VCaP (cell line): ENCODE results near the gene SLC43A2.

ENCODE experiments used
- H3K27ac ChIP-seq: fragments of 450-650 bp; 2 replicates; pipeline ENCODE4 v1.5.1; 2017
- TF ChIP-seq, protein P1 (sequence below): fragments of 450-650 bp; conservative IDR thresholded peaks from 2 replicates; pipeline ENCODE4 v1.5.1; 2017; ENCODE audit warnings: mild to moderate bottlenecking, moderate library complexity

The SLC43A2 gene

DNA sequence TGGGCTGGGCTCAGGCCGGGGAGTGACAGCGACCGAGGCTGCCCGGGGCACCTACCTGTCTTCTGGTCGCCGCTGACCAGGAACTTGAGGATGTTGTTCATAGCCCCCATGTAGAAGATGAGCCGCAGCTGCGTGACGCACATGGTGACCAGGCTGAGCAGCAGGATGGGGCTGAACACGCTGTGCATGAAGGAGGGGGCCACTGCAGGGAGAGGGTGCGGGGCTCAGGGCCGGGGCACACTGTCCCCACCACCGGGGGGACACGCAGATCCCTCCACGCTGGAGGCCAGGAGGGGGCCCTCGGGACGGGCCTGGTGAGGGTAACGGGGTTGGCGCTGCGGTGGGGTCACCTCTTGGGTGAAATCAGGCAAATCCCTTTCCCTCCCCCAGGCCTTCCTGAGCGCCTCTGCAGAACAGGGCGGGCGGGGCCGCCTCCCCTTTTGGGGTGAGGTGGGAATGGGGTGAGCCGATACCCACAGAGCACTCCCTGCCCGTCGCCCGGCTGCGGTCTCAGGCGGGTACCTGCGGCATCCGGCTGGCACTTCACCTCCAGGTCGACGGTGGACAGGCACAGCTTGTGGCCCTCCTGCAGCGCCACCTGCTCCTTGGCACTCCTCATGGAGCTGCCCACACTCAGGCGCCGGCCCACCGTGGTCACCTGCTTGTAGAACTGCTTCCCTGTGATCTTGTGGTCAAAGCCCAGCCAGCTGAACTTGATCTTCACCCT, 37.7 kb downstream of the SLC43A2 start:
- TF ChIP-seq, protein P1, sequence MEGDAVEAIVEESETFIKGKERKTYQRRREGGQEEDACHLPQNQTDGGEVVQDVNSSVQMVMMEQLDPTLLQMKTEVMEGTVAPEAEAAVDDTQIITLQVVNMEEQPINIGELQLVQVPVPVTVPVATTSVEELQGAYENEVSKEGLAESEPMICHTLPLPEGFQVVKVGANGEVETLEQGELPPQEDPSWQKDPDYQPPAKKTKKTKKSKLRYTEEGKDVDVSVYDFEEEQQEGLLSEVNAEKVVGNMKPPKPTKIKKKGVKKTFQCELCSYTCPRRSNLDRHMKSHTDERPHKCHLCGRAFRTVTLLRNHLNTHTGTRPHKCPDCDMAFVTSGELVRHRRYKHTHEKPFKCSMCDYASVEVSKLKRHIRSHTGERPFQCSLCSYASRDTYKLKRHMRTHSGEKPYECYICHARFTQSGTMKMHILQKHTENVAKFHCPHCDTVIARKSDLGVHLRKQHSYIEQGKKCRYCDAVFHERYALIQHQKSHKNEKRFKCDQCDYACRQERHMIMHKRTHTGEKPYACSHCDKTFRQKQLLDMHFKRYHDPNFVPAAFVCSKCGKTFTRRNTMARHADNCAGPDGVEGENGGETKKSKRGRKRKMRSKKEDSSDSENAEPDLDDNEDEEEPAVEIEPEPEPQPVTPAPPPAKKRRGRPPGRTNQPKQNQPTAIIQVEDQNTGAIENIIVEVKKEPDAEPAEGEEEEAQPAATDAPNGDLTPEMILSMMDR = no peak
- no peak overlapping the region; the same call in 1 of the 2 replicates for H3K27ac ChIP-seq

DNA sequence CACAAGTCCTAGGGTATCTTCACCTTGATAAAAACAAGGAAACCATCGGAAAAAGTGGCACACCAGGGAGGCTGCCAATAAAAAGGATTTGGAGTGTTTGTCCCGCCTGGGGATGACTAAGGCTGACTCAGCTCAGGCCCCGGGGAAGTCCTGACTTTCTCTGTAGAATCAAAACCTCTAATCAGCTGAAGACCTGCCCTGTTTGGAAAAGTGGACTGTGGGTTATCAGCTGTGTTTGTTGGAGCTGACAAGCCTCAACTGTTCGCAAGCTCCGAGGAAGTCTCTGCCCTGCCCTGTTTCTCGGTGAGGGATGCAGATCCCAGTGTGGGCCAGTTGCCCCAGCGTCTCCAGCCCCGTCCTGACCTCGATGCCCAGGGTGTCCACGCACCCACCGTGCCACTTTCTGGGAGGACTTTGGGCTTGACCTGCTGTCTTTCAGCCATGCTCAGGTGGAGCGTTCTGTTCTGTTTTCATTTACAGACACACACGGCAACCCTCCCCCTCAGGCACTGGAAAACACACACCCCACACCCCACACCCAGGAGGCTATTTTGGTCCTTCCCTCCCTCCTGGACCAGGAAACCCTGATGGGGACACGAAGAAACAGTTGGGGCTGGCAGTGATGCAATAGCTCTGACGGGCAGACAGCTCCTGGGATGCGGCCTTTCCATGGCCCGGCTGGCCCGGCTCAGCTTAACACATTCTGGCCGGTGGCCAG, 38.4 kb downstream of the SLC43A2 start:
- TF ChIP-seq, protein P1 = no peak
- H3K27ac ChIP-seq = no peak overlapping the region; the same call in 1 of the 2 replicates

DNA sequence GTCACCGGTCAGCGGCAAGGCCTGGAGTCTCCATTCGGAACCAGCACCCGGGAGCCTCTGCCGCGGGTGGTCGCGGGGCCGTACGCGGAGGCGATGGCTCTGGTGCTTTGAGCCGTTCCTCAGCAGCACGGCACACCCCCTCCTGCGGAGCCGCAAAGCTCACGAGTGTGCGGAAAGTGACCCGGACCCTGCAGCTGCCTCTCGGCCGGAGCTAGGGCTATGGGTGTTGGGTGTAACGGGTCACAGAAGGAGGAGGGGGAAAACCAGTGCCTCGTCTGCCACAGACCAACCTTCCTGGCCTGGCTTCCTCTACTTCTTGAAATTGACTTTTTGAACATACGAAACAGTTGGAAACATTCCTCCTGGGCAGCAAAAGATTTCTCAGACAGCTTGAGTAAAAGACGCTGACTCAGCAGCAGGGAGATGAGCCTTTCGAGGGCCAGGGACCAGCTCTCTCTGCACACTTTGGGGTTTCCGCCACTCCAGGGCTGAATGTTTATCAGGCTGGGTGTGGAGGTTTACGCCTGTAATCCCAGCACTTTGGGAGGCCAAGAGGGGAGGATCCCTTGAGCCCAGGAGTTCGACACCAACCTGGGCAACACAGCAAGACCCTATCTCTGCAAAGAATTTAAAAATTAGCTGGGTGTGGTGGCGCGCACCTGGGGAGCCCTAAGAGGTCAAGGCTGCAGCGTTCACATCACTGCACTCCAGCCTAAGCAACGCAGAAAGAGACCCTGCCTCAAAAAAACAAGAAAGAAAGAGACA, 39.6 kb downstream of the SLC43A2 start:
- TF ChIP-seq, protein P1 = no peak
- H3K27ac ChIP-seq = no peak overlapping the region

DNA sequence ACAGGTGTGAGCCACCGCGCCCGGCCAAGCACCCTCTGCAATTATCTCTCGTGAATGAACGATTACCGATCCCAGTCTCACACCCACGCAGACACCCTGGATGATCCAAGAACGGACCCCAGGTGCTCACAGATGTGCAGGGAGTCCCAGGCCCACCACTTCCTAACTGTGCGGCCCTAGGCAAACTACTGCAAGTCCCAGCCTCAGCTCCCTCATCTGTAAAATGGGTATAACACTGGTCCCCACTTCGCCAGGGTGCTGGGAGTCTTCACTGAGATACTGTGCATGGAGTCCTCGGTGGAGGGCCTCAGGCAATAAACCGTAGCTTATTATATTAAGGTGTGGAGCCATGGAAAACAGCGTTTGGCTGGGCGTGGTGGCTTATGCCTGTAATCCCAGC, 44.5 kb downstream of the SLC43A2 start:
- no peak overlapping the region; the same call in 1 of the 2 replicates for H3K27ac ChIP-seq
- TF ChIP-seq, protein P1 = no peak

DNA sequence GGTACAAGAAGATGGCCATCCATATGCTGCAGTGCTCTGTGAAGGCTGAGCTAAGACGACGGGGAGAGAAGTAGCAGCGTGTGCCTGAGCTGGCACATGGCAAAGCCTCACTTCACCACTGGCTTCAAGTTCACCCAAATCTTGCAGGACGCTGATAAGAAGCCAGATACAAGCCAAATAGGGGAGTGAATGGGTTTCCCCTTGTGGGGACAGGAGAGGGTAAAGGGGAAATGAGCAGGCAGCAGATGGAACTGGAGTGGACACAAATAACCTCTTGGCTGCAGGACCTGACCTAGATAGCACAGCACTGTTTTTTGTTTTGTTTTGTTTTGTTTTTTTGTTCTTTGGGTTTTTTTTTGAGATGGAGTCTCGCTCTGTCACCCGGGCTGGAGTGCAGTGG, 45.1 kb downstream of the SLC43A2 start:
- TF ChIP-seq, protein P1 = no peak

DNA sequence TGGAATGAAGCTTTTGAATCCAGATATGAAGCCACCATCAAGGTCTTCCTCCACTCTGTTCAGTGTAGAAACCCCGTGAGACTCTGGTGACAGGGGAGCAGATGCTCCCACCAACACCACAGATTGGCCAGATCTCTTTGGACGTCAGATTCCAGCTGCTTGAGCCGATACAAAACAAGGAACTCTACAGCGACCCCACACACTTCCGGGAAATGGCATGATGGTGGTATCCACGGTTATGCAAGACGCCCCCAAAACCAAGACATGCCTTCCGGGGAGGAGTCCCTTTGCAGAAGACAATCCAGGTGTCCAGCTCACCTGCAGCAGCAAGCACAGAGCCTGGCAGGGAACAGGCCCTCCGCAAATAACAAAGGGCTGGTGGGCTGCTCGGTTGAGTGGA, 46.3 kb downstream of the SLC43A2 start:
- TF ChIP-seq, protein P1 = no peak
- H3K27ac ChIP-seq = no peak overlapping the region

More for the DNA sequence above, 45.1 kb downstream of the SLC43A2 start:
- H3K27ac ChIP-seq = no peak overlapping the region; the same call in 1 of the 2 replicates

DNA sequence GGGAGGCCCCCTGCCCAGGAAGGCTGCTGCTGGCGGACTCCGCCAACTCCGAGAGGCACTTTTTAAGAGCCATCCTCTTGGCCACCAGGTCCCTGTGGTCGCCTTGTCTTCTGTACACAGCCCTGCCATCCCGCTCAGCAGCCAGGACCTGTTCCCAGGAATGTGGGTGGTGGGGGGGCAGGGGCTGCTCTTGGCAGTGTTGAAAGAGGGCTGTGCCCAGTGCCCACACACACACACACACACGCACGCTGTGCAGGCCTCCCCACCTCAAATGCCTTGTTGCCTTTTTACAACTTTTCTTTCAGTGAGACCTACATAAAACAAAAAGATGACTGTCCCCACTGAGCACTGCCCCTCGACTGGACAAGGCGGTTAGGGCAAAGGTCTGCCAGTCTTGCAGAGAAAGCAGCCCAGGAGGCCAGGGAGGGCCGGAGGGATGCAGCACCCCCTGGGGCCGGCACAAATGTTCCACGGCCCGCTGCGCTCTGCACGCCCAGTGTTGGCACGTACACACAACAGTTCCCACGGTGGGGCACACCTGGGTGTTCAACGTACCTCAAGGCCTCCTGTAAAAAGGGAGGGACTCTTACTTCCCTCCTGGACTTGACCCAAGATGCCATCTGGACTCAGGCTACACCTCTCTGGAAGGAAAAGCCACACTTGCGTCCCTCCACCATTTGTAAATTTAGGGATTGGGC, 47.5 kb downstream of the SLC43A2 start:
- TF ChIP-seq, protein P1 = no peak
- no peak overlapping the region for H3K27ac ChIP-seq
